ENCODE results near the gene KLK12.
A peak's percentile ranks its signal among the peaks of the same experiment; 100 is the strongest.

Gene KLK12

GRCh38 chr19:51018745-51019543, 15.9 kb downstream of the KLK12 start (continued):
- TF ChIP-seq ZNF211 (tag by site-specific recombination; IDR thresholded peaks at IDR 0.05; ENCODE audit: low read depth) (0 out of 2 replicates have a peak, but pooled peaks have one; percentile 3), ZBTB20 (tag by site-specific recombination; IDR thresholded peaks at IDR 0.05) (peak; percentile 55; the same call in 1 of the 2 replicates), EGR2 (tag by site-specific recombination; IDR thresholded peaks at IDR 0.05; ENCODE audit: low read depth) (peak; percentile 71; the same call in 1 of the 2 replicates), GLIS2 (tag by site-specific recombination; IDR thresholded peaks at IDR 0.05) (peak; percentile 70; the same call in 1 of the 2 replicates), ZFP37 (tag by site-specific recombination; IDR thresholded peaks at IDR 0.05) (no peak), PATZ1 (tag by site-specific recombination; IDR thresholded peaks at IDR 0.05) (peak; percentile 72; the same call in 1 of the 2 replicates), BCL11A (tag by site-specific recombination; IDR thresholded peaks at IDR 0.05; ENCODE audit: low read depth) (no peak), WT1 (tag by site-specific recombination; IDR thresholded peaks at IDR 0.05) (no peak), OSR2 (tag by site-specific recombination; IDR thresholded peaks at IDR 0.05) (no peak), GLI2 (tag by site-specific recombination; IDR thresholded peaks at IDR 0.05; ENCODE audit: borderline replicate concordance, low read depth) (no peak), ZNF510 (tag by site-specific recombination; IDR thresholded peaks at IDR 0.05; ENCODE audit: insufficient replicate concordance) (no peak), YY1 (tag by site-specific recombination; IDR thresholded peaks at IDR 0.05) (no peak), HOXA7 (CRISPR knock-in tag; IDR thresholded peaks at IDR 0.05; ENCODE audit: borderline replicate concordance) (no peak), KLF1 (tag by site-specific recombination; IDR thresholded peaks at IDR 0.05) (0 out of 2 replicates have a peak, but pooled peaks have one; percentile 33), ZBTB7A (tag by site-specific recombination; IDR thresholded peaks at IDR 0.05; ENCODE audit: low read depth) (0 out of 2 replicates have a peak, but pooled peaks have one; percentile 37), ZBTB26 (tag by site-specific recombination; optimal IDR thresholded peaks at IDR 0.05) (peak; percentile 35), KLF9 (tag by site-specific recombination; IDR thresholded peaks at IDR 0.05; ENCODE audit: low read depth) (peak; percentile 32; the same call in 1 of the 2 replicates), ZFP69B (tag by site-specific recombination; IDR thresholded peaks at IDR 0.05) (no peak), ZNF223 (tag by site-specific recombination; IDR thresholded peaks at IDR 0.05) (no peak), PRDM10 (tag by site-specific recombination; IDR thresholded peaks at IDR 0.05) (0 out of 2 replicates have a peak, but pooled peaks have one; percentile 17), KLF7 (tag by site-specific recombination; IDR thresholded peaks at IDR 0.05; ENCODE audit: borderline replicate concordance) (no peak), ZNF37A (tag by site-specific recombination; IDR thresholded peaks at IDR 0.05) (no peak), ZNF692 (tag by site-specific recombination; IDR thresholded peaks at IDR 0.05) (peak; percentile 39), GLIS1 (tag by site-specific recombination; IDR thresholded peaks at IDR 0.05) (peak; percentile 49; the same call in 1 of the 2 replicates), ZNF837 (tag by site-specific recombination; IDR thresholded peaks at IDR 0.05) (no peak), ZNF423 (tag by site-specific recombination; IDR thresholded peaks at IDR 0.05) (no peak), SP2 (tag by site-specific recombination; IDR thresholded peaks at IDR 0.05) (peak; percentile 80), ZNF280C (tag by site-specific recombination; IDR thresholded peaks at IDR 0.05) (no peak), ZNF138 (tag by site-specific recombination; IDR thresholded peaks at IDR 0.05; ENCODE audit: borderline replicate concordance) (no peak)
